Activated CD8-positive, alpha-beta memory T cell treated with anti-CD3 and anti-CD28 coated beads, Interleukin-2, amount 50 U/mL, for 48 hours (primary cell): ENCODE data around the gene NCAPD2.
"Not testable (repeated sequence)": the region's sequence is repeated elsewhere in the genome, so short reads cannot be mapped to it uniquely, and the experiment has no call there.

Experiments used
- DNase-seq: peaks from one replicate; pipeline ENCODE4 v3.0.0-alpha.2; 2020

The NCAPD2 gene

DNA sequence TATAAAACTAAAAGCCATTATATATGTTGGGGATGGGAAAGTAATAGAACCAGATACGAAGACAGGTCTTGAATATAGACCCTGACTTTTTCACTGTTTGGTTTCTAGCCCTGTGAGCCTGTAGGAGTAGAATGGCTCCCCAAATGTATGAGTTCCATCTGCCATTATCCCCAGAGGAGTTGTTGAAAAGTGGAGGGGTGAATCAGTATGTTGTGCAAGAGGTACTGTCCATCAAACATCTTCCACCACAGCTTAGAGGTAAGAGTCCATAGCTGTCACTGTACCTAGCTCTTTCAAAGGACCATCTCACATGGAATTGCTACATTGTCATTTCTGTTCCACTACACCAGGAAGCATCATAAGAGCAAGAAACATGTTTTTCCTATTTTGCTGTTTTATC is 1.1 kb downstream of the NCAPD2 start:
- no peak for DNase-seq

DNA sequence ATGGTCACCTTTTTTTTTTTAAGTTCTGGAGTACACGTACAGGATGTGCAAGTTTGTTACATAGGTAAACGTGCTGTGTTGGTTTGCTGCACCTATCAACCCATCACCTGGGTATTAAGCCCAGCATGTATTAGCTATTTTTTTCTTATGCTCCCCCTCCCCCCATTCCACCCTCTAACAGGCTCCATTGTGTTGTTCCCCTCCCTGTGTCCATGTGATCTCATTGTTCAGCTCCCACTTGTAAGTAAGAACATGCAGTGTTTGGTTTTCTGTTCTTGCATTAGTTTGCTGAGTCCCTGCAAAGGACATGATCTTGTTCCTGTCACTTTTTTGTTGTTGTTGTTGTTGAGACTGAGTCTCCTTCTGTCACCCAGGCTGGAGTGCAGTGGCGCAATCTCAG is 3.4 kb downstream of the NCAPD2 start:
- DNase-seq, result not testable (repeated sequence)

DNA sequence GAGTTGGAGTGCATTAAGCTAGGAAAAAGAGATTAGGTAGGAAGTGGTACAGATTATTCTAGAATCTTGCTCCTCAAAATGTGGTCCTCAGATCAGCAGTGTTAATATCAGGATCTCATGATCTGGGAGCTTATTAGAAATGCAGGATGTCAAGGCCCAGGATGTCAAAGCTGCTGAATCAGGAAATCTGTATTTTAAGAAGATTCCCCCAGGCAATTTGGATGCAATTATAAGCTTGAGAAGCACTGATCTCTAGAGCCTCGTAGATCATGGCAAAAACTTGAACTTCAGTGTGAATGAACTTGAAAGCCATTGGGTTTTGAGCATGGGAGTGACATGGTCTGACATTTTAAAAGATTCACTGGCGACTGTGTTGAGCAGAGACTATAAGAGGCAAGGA is 6.6 kb downstream of the NCAPD2 start:
- DNase-seq, result no peak

DNA sequence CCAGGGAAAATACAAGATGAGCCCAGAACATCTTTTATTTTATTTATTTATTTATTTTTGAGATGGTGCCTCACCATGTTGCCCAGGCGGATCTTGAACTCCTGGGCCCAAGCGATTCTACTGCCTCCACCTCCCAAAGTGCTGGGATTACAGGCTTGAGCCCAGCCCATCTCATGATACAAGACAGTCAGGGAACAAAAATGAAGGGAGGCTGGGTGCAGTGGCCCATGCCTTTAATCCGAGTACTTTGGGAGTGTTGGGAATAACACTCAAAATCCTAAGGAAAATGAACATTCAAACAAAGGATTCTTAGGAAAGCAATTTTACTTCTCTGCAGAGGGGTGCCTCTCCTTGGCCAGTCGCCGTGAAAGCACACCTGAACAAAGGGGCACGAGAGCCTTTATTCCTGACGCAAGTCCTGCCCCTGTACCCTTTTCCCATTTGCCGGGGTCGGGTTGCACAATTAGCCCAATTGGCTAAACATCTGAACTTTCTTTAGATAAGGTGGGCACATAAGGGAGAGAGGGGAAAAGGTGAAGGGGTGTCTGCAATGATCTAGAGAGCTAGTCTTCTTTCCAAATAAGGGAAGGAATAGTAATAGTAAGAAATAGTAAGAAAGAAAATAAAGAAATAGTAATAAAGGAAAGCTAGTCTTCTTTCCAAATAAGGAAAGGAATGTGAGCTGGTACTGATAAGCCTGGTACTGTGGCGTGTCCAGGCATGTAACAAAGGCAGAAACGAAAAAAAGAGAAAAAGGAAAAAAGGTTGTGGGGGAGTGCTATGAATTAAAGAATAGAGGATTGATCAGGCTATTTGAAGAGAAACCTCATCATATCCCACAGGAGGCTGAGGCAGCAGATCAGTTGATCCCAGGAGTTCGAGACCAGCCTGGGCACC is 13.4 kb downstream of the NCAPD2 start:
- DNase-seq, result no peak

DNA sequence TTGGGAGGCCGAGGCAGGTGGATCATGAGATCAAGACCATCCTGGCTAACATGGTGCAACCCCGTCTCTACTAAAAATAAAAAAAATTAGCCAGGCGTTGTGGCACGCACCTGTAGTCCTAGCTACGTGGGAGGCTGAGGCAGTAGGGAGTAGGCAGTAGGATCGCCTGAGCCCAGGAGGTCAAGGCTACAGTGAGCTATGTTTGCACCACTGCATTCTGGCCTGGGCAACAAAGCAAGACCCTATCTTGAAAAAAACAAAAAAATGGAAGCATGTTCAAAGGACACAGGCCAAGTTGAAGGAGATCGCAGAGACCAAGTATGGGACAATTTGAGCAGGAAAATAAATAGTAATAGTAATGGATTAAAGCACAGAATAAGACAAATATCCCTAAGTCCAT is 14.2 kb downstream of the NCAPD2 start:
- no peak for DNase-seq

DNA sequence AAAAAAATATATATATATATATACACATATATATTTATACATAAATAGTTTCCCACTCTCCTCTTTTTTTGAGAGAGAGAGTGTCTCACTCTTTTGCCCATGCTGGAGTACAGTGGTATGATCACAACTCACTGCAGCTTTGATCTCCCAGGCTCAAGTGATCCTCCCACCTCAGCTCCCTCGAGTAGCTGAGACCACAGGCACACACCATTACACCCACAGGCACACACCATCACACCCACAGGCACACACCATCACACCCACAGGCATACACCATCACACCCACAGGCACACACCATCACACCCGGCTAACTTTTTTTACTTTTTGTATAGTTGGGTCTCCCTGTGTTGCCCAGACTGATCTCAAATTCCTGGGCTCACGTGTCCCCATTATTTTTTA is 26.3 kb downstream of the NCAPD2 start:
- DNase-seq, result no peak

DNA sequence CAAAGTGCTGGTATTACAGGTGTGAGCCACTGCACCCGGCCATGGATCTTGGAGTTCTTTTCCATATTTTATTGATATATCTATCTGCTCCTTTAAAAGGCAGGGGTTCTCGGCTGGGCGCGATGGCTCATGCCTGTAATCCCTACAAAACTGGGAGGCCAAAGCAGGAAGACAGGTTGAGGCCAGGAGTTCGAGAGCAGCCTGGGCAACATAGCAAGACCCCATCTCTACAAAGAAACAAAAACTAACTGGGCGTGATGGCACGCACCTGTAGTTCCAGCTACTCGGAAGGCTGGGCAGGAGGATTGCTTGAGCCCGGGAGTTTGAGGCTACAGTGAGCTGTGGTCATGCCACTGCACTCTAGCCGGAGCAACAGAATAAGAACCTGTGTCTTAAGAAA is 28.3 kb downstream of the NCAPD2 start:
- DNase-seq, result no peak

DNA sequence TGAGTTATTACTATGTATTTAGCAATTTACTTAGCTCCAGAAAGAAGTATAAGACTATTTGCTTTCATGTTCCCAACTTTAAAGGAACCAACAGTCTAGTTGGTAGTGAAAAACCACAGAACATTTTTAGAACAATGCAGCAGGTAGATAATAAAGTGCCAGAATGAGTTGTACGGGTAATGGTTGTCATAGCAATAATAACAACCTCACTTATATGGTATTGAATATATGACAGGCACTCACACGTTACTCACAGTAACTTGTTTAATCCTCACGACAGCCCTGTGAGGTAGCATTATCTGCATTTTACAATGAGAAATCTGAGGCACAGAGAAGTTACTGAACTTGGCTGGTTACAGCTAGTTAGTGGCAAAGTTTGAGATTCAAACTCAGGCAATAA is 29.8 kb downstream of the NCAPD2 start:
- DNase-seq, result no peak

DNA sequence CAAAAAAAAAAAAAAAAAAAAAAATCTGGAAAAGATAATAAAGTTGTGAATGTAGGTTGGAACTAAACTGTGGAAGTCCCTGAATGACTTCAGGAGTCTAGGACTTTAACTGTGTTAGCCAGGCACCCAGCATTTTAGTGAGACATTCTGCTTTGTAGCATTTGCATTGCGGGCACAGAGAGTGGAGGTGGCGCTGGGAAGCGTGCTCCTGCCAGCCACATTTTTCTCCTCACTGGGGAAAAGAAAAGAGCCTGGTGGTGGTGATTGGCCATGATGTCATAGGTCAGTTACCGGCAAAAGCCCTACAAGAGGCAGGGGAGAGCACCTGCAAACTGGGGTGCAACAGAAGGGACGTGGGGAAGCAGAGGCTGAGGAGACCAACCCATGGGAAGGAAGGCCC is 30.7 kb downstream of the NCAPD2 start:
- no peak for DNase-seq

DNA sequence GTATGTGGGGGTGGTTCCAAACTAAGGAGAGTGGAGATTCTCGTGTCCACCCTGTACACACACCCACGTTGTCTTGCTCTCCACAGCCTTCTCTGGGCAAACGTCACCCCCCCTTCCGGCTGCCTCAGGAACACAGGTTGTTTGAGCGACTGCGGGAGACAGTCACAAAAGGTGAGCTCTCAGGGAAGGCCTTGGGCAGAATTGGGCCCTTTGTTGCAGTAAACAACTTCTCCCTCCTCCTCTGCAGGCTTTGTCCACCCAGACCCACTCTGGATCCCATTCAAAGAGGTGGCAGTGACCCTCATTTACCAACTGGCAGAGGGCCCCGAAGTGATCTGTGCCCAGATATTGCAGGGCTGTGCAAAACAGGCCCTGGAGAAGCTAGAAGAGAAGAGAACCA is 32.3 kb downstream of the NCAPD2 start:
- DNase-seq, result no peak

DNA sequence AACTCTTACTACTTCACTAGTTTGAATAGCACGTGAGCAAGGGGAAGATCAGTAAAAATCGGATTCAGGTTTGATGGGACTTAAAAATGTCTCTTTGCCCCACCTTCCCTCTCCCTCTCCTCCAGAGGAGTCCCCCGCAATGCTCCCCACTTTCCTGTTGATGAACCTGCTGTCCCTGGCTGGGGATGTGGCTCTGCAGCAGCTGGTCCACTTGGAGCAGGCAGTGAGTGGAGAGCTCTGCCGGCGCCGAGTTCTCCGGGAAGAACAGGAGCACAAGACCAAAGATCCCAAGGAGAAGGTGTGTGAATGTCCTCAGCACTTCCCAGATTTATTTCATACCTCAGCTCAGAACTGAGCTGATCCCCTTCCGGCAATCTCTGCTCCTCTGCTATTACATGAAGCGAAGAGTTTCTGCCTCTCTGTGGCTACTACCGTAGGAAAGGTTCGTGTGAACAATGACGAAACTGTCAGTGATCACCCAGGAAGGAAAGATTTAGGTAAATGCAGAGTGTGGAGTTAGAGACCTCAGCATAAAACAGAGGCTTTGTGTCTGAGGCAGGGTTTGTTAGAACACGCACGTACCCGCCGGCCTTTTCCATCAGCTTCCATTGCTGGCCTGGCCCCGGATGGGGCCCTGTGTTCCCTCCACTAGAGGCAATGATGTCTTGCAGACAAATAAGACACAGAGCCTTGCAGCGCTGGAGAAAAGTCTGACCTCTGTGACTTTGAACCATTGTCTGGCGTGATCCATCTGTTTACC is 33.0 kb downstream of the NCAPD2 start:
- no peak for DNase-seq

DNA sequence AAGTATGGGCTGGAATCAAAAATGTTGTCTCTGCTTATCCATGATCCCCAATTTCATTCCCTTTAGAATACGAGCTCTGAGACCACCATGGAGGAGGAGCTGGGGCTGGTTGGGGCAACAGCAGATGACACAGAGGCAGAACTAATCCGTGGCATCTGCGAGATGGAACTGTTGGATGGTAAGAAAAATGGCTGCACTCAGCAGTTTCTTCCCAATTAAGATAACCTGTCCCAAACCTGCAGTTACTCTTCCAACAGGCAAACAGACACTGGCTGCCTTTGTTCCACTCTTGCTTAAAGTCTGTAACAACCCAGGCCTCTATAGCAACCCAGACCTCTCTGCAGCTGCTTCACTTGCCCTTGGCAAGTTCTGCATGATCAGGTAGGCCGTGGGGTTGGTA is 33.8 kb downstream of the NCAPD2 start:
- no peak for DNase-seq

DNA sequence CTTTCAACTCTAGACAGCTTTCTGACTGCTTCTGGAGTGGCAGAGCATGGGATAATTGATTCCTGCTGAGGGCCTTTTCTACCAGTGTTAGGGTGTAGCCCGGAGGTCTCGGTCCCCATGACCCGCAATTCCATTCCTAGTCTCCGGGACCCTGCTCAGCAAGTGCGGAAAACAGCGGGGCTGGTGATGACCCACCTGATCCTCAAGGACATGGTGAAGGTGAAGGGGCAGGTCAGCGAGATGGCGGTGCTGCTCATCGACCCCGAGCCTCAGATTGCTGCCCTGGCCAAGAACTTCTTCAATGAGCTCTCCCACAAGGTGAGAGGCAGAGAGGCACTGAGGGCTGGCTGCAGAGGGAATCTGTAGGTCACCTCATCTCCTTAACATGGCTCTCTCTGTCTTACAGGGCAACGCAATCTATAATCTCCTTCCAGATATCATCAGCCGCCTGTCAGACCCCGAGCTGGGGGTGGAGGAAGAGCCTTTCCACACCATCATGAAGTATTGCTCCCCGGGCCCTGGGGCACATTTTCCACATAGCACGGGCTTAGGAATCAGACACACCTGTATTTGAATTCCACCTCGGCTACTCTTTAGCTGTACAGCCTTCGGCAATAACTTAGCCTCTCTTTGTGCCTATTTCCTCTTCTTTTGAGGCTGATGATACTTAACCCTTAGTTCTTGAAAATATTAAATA is 34.8 kb downstream of the NCAPD2 start:
- DNase-seq, result no peak

DNA sequence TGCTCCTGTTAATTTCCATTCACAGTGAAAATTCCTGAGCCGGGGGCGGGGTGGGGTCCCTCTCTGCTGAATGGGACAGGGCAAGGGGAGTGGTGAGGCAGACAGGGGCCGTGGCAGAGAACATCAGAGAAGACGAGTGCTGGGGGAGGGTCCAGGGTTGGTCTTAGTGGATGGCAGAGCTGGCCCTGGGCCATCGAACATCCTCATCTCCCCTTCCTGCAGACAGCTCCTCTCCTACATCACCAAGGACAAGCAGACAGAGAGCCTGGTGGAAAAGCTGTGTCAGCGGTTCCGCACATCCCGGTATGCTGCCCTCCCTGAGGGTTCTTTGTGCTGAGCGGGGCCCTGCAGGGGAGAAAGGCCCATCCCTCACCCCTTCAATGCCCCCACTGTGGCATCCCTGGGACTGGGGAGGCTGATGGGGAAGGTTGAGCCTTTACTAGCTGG is 35.4 kb downstream of the NCAPD2 start:
- DNase-seq, result no peak

DNA sequence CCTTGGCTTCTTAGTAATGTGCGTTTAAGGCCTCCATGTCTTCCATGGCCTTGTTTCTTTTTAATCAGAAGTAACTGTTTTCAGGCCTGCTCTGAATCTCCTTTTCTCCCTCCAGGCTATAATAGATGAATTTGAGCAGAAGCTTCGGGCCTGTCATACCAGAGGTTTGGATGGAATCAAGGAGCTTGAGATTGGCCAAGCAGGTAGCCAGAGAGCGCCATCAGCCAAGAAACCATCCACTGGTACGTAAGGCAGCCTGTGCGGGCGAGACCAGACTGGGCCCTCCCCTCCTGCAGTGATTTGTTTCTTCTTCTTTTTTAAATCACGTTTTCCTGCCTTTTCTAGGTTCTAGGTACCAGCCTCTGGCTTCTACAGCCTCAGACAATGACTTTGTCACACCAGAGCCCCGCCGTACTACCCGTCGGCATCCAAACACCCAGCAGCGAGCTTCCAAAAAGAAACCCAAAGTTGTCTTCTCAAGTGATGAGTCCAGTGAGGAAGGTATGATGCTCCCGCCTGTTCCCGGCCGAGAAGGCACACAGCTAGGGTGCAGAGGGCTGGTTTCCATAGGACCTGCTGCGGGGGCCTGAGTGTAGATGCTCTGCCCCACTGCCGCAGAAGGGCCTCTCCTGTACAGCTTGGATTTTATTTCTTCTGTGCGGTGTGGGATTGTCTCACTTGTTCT is 36.8 kb downstream of the NCAPD2 start:
- no peak for DNase-seq

DNA sequence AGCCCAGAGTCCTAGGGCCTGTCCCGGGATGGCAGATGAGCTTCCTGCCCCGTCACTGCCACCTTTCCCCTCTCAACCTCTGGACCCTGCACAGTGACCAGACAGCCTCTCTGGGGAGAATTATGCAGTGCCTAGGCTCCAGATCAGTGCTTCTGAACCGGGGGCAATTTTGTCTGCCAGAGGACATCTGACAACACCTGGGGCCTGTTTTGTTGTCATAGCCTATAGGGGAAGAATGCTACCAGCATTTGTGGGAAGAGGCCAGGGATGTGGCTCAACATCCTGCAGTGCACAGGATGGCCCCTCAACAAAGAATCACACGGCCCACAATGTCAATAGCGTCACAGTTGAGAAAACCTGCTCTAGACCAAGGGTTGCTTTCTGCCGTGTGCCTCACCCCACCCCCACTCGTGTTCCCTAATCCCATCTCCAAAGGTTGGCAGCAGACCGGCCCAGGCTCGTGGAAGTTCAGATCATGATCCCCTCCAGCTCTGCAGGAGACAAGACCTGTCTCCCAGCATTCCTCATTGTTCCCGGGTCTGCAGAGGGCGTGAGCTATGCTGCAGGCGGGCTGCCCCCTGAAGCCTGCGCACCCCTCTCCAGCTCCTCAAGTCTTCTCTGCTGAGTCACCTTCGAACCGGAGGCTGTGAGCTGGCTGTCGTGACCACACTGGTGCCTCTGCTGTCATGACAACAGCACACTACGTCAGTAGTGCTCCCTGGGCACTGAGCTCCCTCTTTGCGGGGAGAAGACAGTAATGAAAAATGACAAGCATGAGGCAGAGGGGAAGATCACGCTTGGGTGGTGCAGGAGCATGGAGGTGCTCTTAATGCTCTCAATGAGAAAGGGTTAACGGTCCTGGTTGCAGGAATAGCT is 38.4 kb downstream of the NCAPD2 start:
- DNase-seq, result peak; percentile 89

DNA sequence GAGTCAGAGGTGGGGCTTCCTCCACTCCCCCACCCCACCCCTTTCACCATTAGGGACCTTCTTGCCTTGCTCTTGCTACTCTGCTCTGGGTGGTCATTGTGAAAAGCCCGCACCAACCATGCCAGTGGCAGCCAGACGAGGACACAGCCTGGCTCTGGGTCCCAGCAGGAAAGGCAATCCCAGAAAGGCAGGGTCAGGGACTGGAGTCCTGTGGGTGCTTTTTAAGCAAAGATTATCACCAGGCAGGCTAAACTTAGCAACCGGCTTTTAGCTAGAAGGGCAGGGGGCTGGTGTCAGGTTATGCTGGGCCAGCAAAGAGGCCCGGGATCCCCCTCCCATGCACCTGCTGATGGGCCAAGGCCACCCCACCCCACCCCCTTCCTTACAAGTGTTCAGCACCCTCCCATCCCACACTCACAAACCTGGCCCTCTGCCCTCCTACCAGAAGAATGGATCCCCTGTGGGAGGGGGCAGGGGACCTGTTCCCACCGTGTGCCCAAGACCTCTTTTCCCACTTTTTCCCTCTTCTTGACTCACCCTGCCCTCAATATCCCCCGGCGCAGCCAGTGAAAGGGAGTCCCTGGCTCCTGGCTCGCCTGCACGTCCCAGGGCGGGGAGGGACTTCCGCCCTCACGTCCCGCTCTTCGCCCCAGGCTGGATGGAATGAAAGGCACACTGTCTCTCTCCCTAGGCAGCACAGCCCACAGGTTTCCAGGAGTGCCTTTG is 39.2 kb downstream of the NCAPD2 start:
- DNase-seq, result peak; percentile 82

DNA sequence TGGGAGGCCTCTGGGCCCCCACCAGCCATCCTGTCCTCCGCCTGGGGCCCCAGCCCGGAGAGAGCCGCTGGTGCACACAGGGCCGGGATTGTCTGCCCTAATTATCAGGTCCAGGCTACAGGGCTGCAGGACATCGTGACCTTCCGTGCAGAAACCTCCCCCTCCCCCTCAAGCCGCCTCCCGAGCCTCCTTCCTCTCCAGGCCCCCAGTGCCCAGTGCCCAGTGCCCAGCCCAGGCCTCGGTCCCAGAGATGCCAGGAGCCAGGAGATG is 39.7 kb downstream of the NCAPD2 start:
- no peak for DNase-seq

DNA sequence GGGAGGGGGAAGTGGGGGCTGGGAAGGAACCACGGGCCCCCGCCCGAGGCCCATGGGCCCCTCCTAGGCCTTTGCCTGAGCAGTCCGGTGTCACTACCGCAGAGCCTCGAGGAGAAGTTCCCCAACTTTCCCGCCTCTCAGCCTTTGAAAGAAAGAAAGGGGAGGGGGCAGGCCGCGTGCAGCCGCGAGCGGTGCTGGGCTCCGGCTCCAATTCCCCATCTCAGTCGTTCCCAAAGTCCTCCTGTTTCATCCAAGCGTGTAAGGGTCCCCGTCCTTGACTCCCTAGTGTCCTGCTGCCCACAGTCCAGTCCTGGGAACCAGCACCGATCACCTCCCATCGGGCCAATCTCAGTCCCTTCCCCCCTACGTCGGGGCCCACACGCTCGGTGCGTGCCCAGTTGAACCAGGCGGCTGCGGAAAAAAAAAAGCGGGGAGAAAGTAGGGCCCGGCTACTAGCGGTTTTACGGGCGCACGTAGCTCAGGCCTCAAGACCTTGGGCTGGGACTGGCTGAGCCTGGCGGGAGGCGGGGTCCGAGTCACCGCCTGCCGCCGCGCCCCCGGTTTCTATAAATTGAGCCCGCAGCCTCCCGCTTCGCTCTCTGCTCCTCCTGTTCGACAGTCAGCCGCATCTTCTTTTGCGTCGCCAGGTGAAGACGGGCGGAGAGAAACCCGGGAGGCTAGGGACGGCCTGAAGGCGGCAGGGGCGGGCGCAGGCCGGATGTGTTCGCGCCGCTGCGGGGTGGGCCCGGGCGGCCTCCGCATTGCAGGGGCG is 40.2 kb downstream of the NCAPD2 start, which contains the start of gene GAPDH:
TSS of gene GAPDH (plus strand) at position 595 of the 772 bp plus-strand sequence. CDS start 316 bp downstream, outside the sequence.
- peak; percentile 97 for DNase-seq

DNA sequence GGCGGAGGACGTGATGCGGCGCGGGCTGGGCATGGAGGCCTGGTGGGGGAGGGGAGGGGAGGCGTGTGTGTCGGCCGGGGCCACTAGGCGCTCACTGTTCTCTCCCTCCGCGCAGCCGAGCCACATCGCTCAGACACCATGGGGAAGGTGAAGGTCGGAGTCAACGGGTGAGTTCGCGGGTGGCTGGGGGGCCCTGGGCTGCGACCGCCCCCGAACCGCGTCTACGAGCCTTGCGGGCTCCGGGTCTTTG is 40.7 kb downstream of the NCAPD2 start:
- no peak for DNase-seq
